SU-DHL-6 (cell line): Measurements from ENCODE around the gene RABEPK.

Experiments used
- H2AFZ ChIP-seq: fragments of 200-600 bp; sonication (generic); 2 replicates; pipeline ENCODE4 v1.6.1; 2014; ENCODE audit warnings: low read depth, mild to moderate bottlenecking, moderate library complexity, mixed read lengths, antibody characterized with exemption, low read length; ENCODE audit not compliant: severe bottlenecking
- H3F3A ChIP-seq: fragments of 200-600 bp; shearing (Covaris generic); 2 replicates; pipeline ENCODE4 v1.6.0; 2016; ENCODE audit warnings: antibody characterized with exemption, mild to moderate bottlenecking; ENCODE audit not compliant: insufficient read depth
- H3K27ac ChIP-seq: fragments of 200-600 bp; sonication (generic); 2 replicates; pipeline ENCODE4 v1.5.1; 2016; ENCODE audit warnings: low read depth, mild to moderate bottlenecking, low read length, moderate library complexity, mixed read lengths
- H3K27me3 ChIP-seq: fragments of 200-600 bp; sonication (generic), shearing (Covaris generic); 2 replicates; pipeline ENCODE4 v1.6.0; 2014; ENCODE audit warnings: mild to moderate bottlenecking, low read length
- H3K36me3 ChIP-seq: fragments of 200-600 bp; sonication (generic); 2 replicates; pipeline ENCODE4 v1.6.1; 2014; ENCODE audit warnings: mild to moderate bottlenecking, low read length, mixed read lengths
- H3K4me2 ChIP-seq: fragments of 300-600, 200-600 bp; shearing (Covaris generic), sonication (generic); 2 replicates; pipeline ENCODE4 v1.6.0; 2014; ENCODE audit warnings: low read length, low read depth, mild to moderate bottlenecking; ENCODE audit not compliant: poor library complexity, severe bottlenecking
- H3K4me3 ChIP-seq: fragments of 200-600 bp; sonication (generic); 2 replicates; pipeline ENCODE4 v1.5.1; 2014; ENCODE audit warnings: antibody characterized with exemption, low read length, mild to moderate bottlenecking, mixed read lengths; ENCODE audit not compliant: insufficient read depth, poor library complexity, severe bottlenecking
- H3K79me2 ChIP-seq: fragments of 200-600 bp; sonication (generic); 2 replicates; pipeline ENCODE4 v1.6.1; 2014; ENCODE audit warnings: mild to moderate bottlenecking, low read length, moderate library complexity; ENCODE audit not compliant: insufficient read depth
- H3K9ac ChIP-seq: fragments of 200-600 bp; sonication (generic); 2 replicates; pipeline ENCODE4 v1.7.0; 2014; ENCODE audit warnings: mild to moderate bottlenecking, low read length
- H3K9me2 ChIP-seq: fragments of 200-600 bp; sonication (generic); replicated peaks from 2 replicates; pipeline ENCODE4 v1.6.1; 2014; ENCODE audit warnings: low read length; ENCODE audit not compliant: insufficient read depth
- H3K9me3 ChIP-seq: fragments of 200-600 bp; sonication (generic); 2 replicates; pipeline ENCODE4 v1.6.1; 2014; ENCODE audit warnings: low read length, mixed read lengths; ENCODE audit not compliant: insufficient read depth
- H4K20me1 ChIP-seq: fragments of 200-600 bp; sonication (generic); 2 replicates; pipeline ENCODE4 v1.6.1; 2014; ENCODE audit warnings: low read depth, mild to moderate bottlenecking, antibody characterized with exemption, low read length, moderate library complexity, mixed read lengths
- EZH2phosphoT487 ChIP-seq: fragments of 200-600 bp; sonication (generic), shearing (Covaris generic); conservative IDR thresholded peaks from 2 replicates; pipeline ENCODE4 v1.6.1; 2018; ENCODE audit warnings: mild to moderate bottlenecking, antibody characterized with exemption, low read length, moderate library complexity, mixed read lengths
- TF ChIP-seq, protein P1 (sequence below): fragments of 200-600 bp; sonication (generic); IDR thresholded peaks from one replicate; pipeline ENCODE4 v1.5.1; 2017; ENCODE audit warnings: antibody characterized with exemption, mild to moderate bottlenecking, low read length, moderate library complexity; ENCODE audit not compliant: insufficient read depth, poor library complexity, severe bottlenecking

Gene RABEPK

GRCh38 chr9:125238915-125239446 is 38.6 kb downstream of the RABEPK start:
- no peak overlapping the region for H3K27ac ChIP-seq
- H3K27me3 ChIP-seq: no peaks in the 10 kb centered on the region
- H3K79me2 ChIP-seq: peaks cover 42% of the 10 kb centered on the region
- peaks cover 62% of the 10 kb centered on the region for H3F3A ChIP-seq
- H4K20me1 ChIP-seq: peaks cover 22% of the 10 kb centered on the region; the same call in 1 of the 2 replicates
- H3K9me2 ChIP-seq: no peaks in the 10 kb centered on the region
- TF ChIP-seq, protein P1, sequence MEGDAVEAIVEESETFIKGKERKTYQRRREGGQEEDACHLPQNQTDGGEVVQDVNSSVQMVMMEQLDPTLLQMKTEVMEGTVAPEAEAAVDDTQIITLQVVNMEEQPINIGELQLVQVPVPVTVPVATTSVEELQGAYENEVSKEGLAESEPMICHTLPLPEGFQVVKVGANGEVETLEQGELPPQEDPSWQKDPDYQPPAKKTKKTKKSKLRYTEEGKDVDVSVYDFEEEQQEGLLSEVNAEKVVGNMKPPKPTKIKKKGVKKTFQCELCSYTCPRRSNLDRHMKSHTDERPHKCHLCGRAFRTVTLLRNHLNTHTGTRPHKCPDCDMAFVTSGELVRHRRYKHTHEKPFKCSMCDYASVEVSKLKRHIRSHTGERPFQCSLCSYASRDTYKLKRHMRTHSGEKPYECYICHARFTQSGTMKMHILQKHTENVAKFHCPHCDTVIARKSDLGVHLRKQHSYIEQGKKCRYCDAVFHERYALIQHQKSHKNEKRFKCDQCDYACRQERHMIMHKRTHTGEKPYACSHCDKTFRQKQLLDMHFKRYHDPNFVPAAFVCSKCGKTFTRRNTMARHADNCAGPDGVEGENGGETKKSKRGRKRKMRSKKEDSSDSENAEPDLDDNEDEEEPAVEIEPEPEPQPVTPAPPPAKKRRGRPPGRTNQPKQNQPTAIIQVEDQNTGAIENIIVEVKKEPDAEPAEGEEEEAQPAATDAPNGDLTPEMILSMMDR: no peak
- peak overlapping the region; percentile 80 for H3K4me3 ChIP-seq
- 0 out of 2 replicates have a peak overlapping the region, but pooled peaks have one; percentile 91 for H3K9ac ChIP-seq
- no peak overlapping the region for H2AFZ ChIP-seq
- no peaks in the 10 kb centered on the region for H3K9me3 ChIP-seq
- H3K36me3 ChIP-seq: peaks cover 34% of the 10 kb centered on the region
- peak overlapping the region; percentile 81 for H3K4me2 ChIP-seq

- Histone ChIP-seq H3F3A (peaks cover 55% of the 10 kb centered on the region), H4K20me1 (peaks cover 22% of the 10 kb centered on the region; the same call in 1 of the 2 replicates), H3K4me2 (peak overlapping the region; percentile 81), H3K9ac (peak overlapping the region; percentile 91), H3K27ac (peak overlapping the region; percentile 60), H3K9me2 (no peaks in the 10 kb centered on the region), H3K9me3 (no peaks in the 10 kb centered on the region), H3K4me3 (peak overlapping the region; percentile 80), H3K27me3 (no peaks in the 10 kb centered on the region), H3K79me2 (peaks cover 42% of the 10 kb centered on the region), H2AFZ (no peak overlapping the region), H3K36me3 (peaks cover 34% of the 10 kb centered on the region)
- TF ChIP-seq, protein P1: no peak
- no peak for TF ChIP-seq EZH2phosphoT487
These were observed 39.6 kb downstream of the RABEPK start for GRCh38 chr9:125239631-125240597.

- Histone ChIP-seq H3K27me3 (no peaks in the 10 kb centered on the region), H4K20me1 (peaks cover 22% of the 10 kb centered on the region; the same call in 1 of the 2 replicates), H3K9ac (peak overlapping the region; percentile 91), H3F3A (peaks cover 48% of the 10 kb centered on the region), H3K79me2 (peaks cover 42% of the 10 kb centered on the region), H3K4me3 (peak overlapping the region; percentile 80), H2AFZ (no peak overlapping the region), H3K9me2 (no peaks in the 10 kb centered on the region), H3K36me3 (peaks cover 31% of the 10 kb centered on the region), H3K27ac (peak overlapping the region; percentile 60), H3K4me2 (peak overlapping the region; percentile 81), H3K9me3 (no peaks in the 10 kb centered on the region)
- TF ChIP-seq, protein P1: no peak
- no peak for TF ChIP-seq EZH2phosphoT487
These were observed 40.3 kb downstream of the RABEPK start for GRCh38 chr9:125240649-125240999.
